Cardiac fibroblast (primary cell): ENCODE measurements around the gene TIMP1.
A peak's percentile ranks its signal among the peaks of the same experiment; 100 is the strongest.

ENCODE experiments used
- DNase-seq, 2 donors: peaks; one replicate each; pipeline versions ENCODE4 v3.0.0 to v3.0.0-alpha.2; 2010; ENCODE audit warnings: low read depth in 2 of 2
- H3K4me3 ChIP-seq, 2 donors: replicated peaks in 1 of 2; 1 replicate in 1 of 2; 2 replicates in 1 of 2; pipeline ENCODE4 v1.5.1; 2011; ENCODE audit warnings: low read depth in 2 of 2, low read length in 2 of 2, mild to moderate bottlenecking in 2 of 2, moderate library complexity in 1 of 2
- CTCF ChIP-seq: IDR thresholded peaks from one replicate; pipeline ENCODE4 v1.5.1; 2011; ENCODE audit warnings: low read depth, mild to moderate bottlenecking, low read length, inconsistent platforms

The TIMP1 gene

GRCh38 chrX:47611926-47612325 is 29.7 kb downstream of the TIMP1 start:
- DNase-seq = no peak
- H3K4me3 ChIP-seq = no peak overlapping the region

GRCh38 chrX:47612418-47612817 is 30.2 kb downstream of the TIMP1 start:
- no peak overlapping the region for H3K4me3 ChIP-seq
- DNase-seq = no peak
- TF ChIP-seq CTCF = no peak

More at GRCh38 chrX:47611926-47612325, 29.7 kb downstream of the TIMP1 start:
- TF ChIP-seq CTCF = no peak

- H3K4me3 ChIP-seq = no peak overlapping the region
- TF ChIP-seq CTCF = no peak
- DNase-seq = no peak
Observed at GRCh38 chrX:47613082-47613481, 30.8 kb downstream of the TIMP1 start.

- DNase-seq = no peak
Observed at GRCh38 chrX:47614618-47615017, 32.4 kb downstream of the TIMP1 start.

GRCh38 chrX:47618923-47619485 is 36.8 kb downstream of the TIMP1 start:
- no peak for DNase-seq
- no peak for TF ChIP-seq CTCF
- H3K4me3 ChIP-seq = peak overlapping the region in 1 of 2 donors; percentile 51

More at GRCh38 chrX:47614618-47615017, 32.4 kb downstream of the TIMP1 start:
- H3K4me3 ChIP-seq = no peak overlapping the region
- TF ChIP-seq CTCF = no peak

GRCh38 chrX:47619486-47620302 is 37.5 kb downstream of the TIMP1 start, which contains the start of gene SYN1:
Gene SYN1, minus strand, starts transcription at chrX:47619857. Its CDS starts 129 bp downstream, at chrX:47619728.
- peak within 1 kb of the TSS; percentile 39 to 51 for H3K4me3 ChIP-seq
- DNase-seq = peak; percentile 77 to 88
- TF ChIP-seq CTCF = no peak
